Measurements from ENCODE around the gene RBFOX2. TPM values are rescaled to one million over a fixed set of nuclear protein-coding genes. Genes with fewer than 3 reads are reported as not detected.

The RBFOX2 gene
- total and polyA plus RNA-seq, 2 of the 13 experiments (the other 11 are each of a cell fraction or from before 2014, with no cell fraction given), result 37.3 to 40.4 TPM

DNA sequence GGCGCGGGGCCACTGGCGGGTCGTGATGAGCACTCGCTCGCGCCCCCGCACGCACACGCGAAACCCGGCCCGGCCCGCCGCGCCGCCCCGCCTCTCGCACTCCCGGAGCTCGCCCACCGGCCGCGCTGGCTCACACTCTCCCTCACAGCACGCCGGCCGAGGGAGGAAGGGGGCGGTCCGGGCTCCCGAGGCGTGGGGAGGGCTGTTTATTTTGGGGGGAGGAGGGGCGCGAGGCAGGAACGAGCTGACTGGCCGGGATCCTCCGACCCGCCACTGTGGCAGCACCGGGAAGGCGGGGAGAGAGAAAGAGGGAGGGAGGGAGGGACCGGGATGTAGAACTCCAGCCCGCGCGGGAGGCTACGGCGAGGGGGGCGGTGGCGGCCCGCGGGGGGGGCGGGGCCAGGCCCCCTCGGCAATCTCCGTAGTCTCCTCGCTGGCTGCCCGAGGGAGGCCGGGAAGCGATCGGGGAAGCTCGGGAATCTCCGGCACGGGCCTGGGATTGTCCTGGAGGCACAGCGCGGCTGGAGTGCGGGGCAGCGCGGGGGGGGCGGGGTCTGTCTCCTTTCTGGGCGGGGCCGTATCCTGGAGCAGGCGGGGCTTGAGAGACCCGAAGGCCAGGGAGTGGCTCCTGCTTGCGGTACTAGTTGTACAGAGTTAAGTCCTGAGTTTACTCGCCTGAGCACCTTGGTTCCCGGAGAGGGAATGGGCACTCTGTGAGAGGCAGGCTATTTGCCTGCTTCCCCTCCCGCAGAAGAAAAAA, at the start of gene RBFOX2 (continued):
- TF ChIP-seq CCDC6 (CRISPR knock-in tag; IDR thresholded peaks at IDR 0.05) (no peak), SP140L (CRISPR knock-in tag; IDR thresholded peaks at IDR 0.05; ENCODE audit: borderline replicate concordance) (no peak), RXRA (CRISPR knock-in tag; IDR thresholded peaks at IDR 0.05) (peak; percentile 38; the same call in 1 of the 2 replicates), MZF1 (CRISPR knock-in tag; IDR thresholded peaks at IDR 0.05; ENCODE audit: borderline replicate concordance) (no peak), SIX4 (CRISPR knock-in tag; IDR thresholded peaks at IDR 0.05) (no peak), NFKBIZ (CRISPR knock-in tag; IDR thresholded peaks at IDR 0.05) (no peak), THAP11 (CRISPR knock-in tag; IDR thresholded peaks at IDR 0.05) (peak; percentile 17), KDM2A (CRISPR knock-in tag; IDR thresholded peaks at IDR 0.05; ENCODE audit: borderline replicate concordance, low read depth) (no peak; the same call in 1 of the 2 replicates), AGO2 (optimal IDR thresholded peaks at IDR 0.05; ENCODE audit: low read depth, low read length) (no peak), ZMYM4 (CRISPR knock-in tag; IDR thresholded peaks at IDR 0.05) (peak; percentile 34), NCOA5 (CRISPR knock-in tag; IDR thresholded peaks at IDR 0.05) (no peak), RBFOX2 (IDR thresholded peaks at IDR 0.05; ENCODE audit: low read depth, low read length) (peak; percentile 91), MYNN (CRISPR knock-in tag; IDR thresholded peaks at IDR 0.05; ENCODE audit: low read depth) (no peak), AGO1 (IDR thresholded peaks at IDR 0.05; ENCODE audit: low read depth, low read length, poor library complexity, severe bottlenecking) (no peak), POLR2G (IDR thresholded peaks at IDR 0.05; ENCODE audit: low read depth, low read length) (peak; percentile 75), HOXD1 (CRISPR knock-in tag; IDR thresholded peaks at IDR 0.05) (no peak), GTF3A (CRISPR knock-in tag; conservative IDR thresholded peaks at IDR 0.05) (no peak), ZNF17 (CRISPR knock-in tag; IDR thresholded peaks at IDR 0.05) (no peak), ZNF282 (IDR thresholded peaks at IDR 0.05; ENCODE audit: partially characterized antibody) (no peak), TOPORS (CRISPR knock-in tag; IDR thresholded peaks at IDR 0.05) (no peak)
- TF ChIP-seq, protein P1, sequence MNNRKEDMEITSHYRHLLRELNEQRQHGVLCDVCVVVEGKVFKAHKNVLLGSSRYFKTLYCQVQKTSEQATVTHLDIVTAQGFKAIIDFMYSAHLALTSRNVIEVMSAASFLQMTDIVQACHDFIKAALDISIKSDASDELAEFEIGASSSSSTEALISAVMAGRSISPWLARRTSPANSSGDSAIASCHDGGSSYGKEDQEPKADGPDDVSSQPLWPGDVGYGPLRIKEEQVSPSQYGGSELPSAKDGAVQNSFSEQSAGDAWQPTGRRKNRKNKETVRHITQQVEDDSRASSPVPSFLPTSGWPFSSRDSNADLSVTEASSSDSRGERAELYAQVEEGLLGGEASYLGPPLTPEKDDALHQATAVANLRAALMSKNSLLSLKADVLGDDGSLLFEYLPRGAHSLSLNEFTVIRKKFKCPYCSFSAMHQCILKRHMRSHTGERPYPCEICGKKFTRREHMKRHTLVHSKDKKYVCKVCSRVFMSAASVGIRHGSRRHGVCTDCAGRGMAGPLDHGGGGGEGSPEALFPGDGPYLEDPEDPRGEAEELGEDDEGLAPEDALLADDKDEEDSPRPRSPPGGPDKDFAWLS (CRISPR knock-in tag; IDR thresholded peaks at IDR 0.05; ENCODE audit: borderline replicate concordance), result no peak
- TF ChIP-seq, protein P2, sequence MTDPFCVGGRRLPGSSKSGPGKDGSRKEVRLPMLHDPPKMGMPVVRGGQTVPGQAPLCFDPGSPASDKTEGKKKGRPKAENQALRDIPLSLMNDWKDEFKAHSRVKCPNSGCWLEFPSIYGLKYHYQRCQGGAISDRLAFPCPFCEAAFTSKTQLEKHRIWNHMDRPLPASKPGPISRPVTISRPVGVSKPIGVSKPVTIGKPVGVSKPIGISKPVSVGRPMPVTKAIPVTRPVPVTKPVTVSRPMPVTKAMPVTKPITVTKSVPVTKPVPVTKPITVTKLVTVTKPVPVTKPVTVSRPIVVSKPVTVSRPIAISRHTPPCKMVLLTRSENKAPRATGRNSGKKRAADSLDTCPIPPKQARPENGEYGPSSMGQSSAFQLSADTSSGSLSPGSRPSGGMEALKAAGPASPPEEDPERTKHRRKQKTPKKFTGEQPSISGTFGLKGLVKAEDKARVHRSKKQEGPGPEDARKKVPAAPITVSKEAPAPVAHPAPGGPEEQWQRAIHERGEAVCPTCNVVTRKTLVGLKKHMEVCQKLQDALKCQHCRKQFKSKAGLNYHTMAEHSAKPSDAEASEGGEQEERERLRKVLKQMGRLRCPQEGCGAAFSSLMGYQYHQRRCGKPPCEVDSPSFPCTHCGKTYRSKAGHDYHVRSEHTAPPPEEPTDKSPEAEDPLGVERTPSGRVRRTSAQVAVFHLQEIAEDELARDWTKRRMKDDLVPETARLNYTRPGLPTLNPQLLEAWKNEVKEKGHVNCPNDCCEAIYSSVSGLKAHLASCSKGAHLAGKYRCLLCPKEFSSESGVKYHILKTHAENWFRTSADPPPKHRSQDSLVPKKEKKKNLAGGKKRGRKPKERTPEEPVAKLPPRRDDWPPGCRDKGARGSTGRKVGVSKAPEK (CRISPR knock-in tag; IDR thresholded peaks at IDR 0.05; ENCODE audit: borderline replicate concordance), result no peak
- TF ChIP-seq, protein P3, sequence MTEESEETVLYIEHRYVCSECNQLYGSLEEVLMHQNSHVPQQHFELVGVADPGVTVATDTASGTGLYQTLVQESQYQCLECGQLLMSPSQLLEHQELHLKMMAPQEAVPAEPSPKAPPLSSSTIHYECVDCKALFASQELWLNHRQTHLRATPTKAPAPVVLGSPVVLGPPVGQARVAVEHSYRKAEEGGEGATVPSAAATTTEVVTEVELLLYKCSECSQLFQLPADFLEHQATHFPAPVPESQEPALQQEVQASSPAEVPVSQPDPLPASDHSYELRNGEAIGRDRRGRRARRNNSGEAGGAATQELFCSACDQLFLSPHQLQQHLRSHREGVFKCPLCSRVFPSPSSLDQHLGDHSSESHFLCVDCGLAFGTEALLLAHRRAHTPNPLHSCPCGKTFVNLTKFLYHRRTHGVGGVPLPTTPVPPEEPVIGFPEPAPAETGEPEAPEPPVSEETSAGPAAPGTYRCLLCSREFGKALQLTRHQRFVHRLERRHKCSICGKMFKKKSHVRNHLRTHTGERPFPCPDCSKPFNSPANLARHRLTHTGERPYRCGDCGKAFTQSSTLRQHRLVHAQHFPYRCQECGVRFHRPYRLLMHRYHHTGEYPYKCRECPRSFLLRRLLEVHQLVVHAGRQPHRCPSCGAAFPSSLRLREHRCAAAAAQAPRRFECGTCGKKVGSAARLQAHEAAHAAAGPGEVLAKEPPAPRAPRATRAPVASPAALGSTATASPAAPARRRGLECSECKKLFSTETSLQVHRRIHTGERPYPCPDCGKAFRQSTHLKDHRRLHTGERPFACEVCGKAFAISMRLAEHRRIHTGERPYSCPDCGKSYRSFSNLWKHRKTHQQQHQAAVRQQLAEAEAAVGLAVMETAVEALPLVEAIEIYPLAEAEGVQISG (CRISPR knock-in tag; IDR thresholded peaks at IDR 0.05), result peak; percentile 19
